ENCODE measurements around the gene PRR23E.

Gene PRR23E

GRCh38 chr3:127210654-127210943 lies 17.7 kb downstream of the PRR23E start:
- DNase-seq: no peak

- DNase-seq: no peak
These were observed 18.5 kb downstream of the PRR23E start for GRCh38 chr3:127211118-127212060.

GRCh38 chr3:127212231-127212630 lies 19.3 kb downstream of the PRR23E start:
- no peak for DNase-seq

GRCh38 chr3:127212711-127213110 lies 19.8 kb downstream of the PRR23E start:
- DNase-seq: no peak

- DNase-seq: no peak
These were observed 20.5 kb downstream of the PRR23E start for GRCh38 chr3:127213381-127213918.

GRCh38 chr3:127214975-127215374 lies 22.0 kb downstream of the PRR23E start:
- no peak for DNase-seq

- DNase-seq: no peak
These were observed 22.9 kb downstream of the PRR23E start for GRCh38 chr3:127215714-127216414.

- no peak for DNase-seq
These were observed 23.7 kb downstream of the PRR23E start for GRCh38 chr3:127216415-127217261.

- DNase-seq: no peak
These were observed 24.9 kb downstream of the PRR23E start for GRCh38 chr3:127217596-127218453.

GRCh38 chr3:127218454-127218922 lies 25.6 kb downstream of the PRR23E start:
- DNase-seq: no peak

GRCh38 chr3:127220497-127220896 lies 27.6 kb downstream of the PRR23E start:
- DNase-seq: no peak

- DNase-seq: no peak
These were observed 28.1 kb downstream of the PRR23E start for GRCh38 chr3:127221037-127221436.

- no peak for DNase-seq
These were observed 28.6 kb downstream of the PRR23E start for GRCh38 chr3:127221446-127222035.

- no peak for DNase-seq
These were observed 29.2 kb downstream of the PRR23E start for GRCh38 chr3:127222163-127222562.

- no peak for DNase-seq
These were observed 29.7 kb downstream of the PRR23E start for GRCh38 chr3:127222664-127223063.

GRCh38 chr3:127224118-127224517 lies 31.2 kb downstream of the PRR23E start:
- DNase-seq: no peak

- no peak for DNase-seq
These were observed 33.5 kb downstream of the PRR23E start for GRCh38 chr3:127226457-127226856.

GRCh38 chr3:127226946-127227842 lies 34.3 kb downstream of the PRR23E start:
- peak; percentile 34 for DNase-seq

- no peak for DNase-seq
These were observed 35.9 kb downstream of the PRR23E start for GRCh38 chr3:127228866-127229265.

GRCh38 chr3:127233371-127233770 lies 40.4 kb downstream of the PRR23E start:
- DNase-seq: no peak
